Motor neuron (in vitro differentiated cells): ENCODE results near the gene TRMT10B. TPM values are rescaled to one million over a fixed set of nuclear protein-coding genes. Genes with fewer than 3 reads are reported as not detected.
"Not testable (repeated sequence)": the region's sequence is repeated elsewhere in the genome, so short reads cannot be mapped to it uniquely, and the experiment has no call there.

Experiments
- ATAC-seq, 8 experiments: fragments of 200-7000 bp; cut with Tn5 transposase; replicated peaks in 6 of 8; 2 replicates each; pipeline ENCODE4 v1.8.0; 2021; ENCODE audit warnings: mild to moderate bottlenecking in 8 of 8, moderate library complexity in 8 of 8
- H3K27ac ChIP-seq, 2 donors: fragments of 250-450 bp; sonication (Bioruptor Pico); 2 replicates each; pipeline ENCODE4 v1.9.0; 2021; ENCODE audit warnings: antibody characterized with exemption in 2 of 2, mild to moderate bottlenecking in 2 of 2, moderate library complexity in 1 of 2
- H3K4me1 ChIP-seq, 2 donors: fragments of 250-450 bp; sonication (Bioruptor Pico); replicated peaks in 1 of 2; 2 replicates each; pipeline ENCODE4 v1.6.1; 2021; ENCODE audit warnings: antibody characterized with exemption in 2 of 2, mild to moderate bottlenecking in 2 of 2, moderate library complexity in 1 of 2
- H3K4me3 ChIP-seq, 5 donors: fragments of 250-450 bp; sonication (Bioruptor Pico); 2 replicates each; pipeline ENCODE4 v1.9.0; 2021; ENCODE audit warnings: antibody characterized with exemption in 5 of 5, mild to moderate bottlenecking in 5 of 5, moderate library complexity in 4 of 5
- WGBS, 10 experiments: fragments of 450-650 bp; shearing (Covaris generic); methylation state at CpG; one replicate each; pipeline ENCODE4 v1.0.0; 2022; 5-methylcytosine and 5-hydroxymethylcytosine counted together
- in situ Hi-C, 9 experiments: fragments of 400-800 bp; cut with MboI; loops; one replicate each; pipeline ENCODE4 v1.15.0; 2021; ENCODE audit warnings: low sequenced_read_pairs in 9 of 9, low pct_unique_long_range_greater_than_20kb in 2 of 9; ENCODE audit not compliant: unreplicated experiment in 9 of 9
- total RNA-seq, 8 experiments: library from RNA; unstranded; fragments of 300-600 nt; gene quantifications; 2 replicates each; pipeline versions ENCODE4 v1.2.3 to v1.2.4, GENCODE V29; 2022

Gene TRMT10B
- total RNA-seq, 8 experiments from 2014 or later = 8.2 to 14.0 (median 10.8) TPM

GRCh38 chr9:37812773-37813379 lies 59.3 kb downstream of the TRMT10B start:
- no peak for ATAC-seq
- in situ Hi-C loops = no loop called here
- Histone ChIP-seq H3K27ac (no peak overlapping the region), H3K4me3 (no peak overlapping the region), H3K4me1 (no peaks in the 10 kb centered on the region)
- WGBS, 10 experiments = 84 to 100% (median 92%) methylated on average over 1 to 5 of the region's 5 CpGs

GRCh38 chr9:37818849-37819248 lies 65.2 kb downstream of the TRMT10B start:
- WGBS, 10 experiments = 20 to 100% (median 95%) methylated on average over 1 to 2 of the region's 2 CpGs; no CpG with 5 or more reads in 1 of the 10 experiments
- H3K4me1 ChIP-seq = no peaks in the 10 kb centered on the region
- no peak overlapping the region for H3K27ac ChIP-seq
- ATAC-seq = no peak
- in situ Hi-C loops = no loop called here
- H3K4me3 ChIP-seq = no peak overlapping the region

GRCh38 chr9:37820142-37820541 lies 66.5 kb downstream of the TRMT10B start:
- Histone ChIP-seq H3K4me1 (no peaks in the 10 kb centered on the region), H3K27ac (no peak overlapping the region), H3K4me3 (no peak overlapping the region)
- in situ Hi-C loops = no loop called here
- no peak for ATAC-seq
- WGBS, 10 experiments = 81 to 100% (median 100%) methylated on average over 1 to 5 of the region's 5 CpGs; no CpG with 5 or more reads in 1 of the 10 experiments

- H3K4me1 ChIP-seq, H3K4me3 ChIP-seq, in situ Hi-C loops, H3K27ac ChIP-seq, ATAC-seq: not testable (repeated sequence)
- WGBS, 10 experiments = 89 to 100% (median 96%) methylated on average over 1 to 2 of the region's 2 CpGs; no CpG with 5 or more reads in 3 of the 10 experiments
These were observed 71.6 kb downstream of the TRMT10B start for GRCh38 chr9:37825174-37825573.

GRCh38 chr9:37827483-37828165 lies 74.0 kb downstream of the TRMT10B start:
- no peak for ATAC-seq
- WGBS, 10 experiments = 80 to 100% (median 100%) methylated on average over 1 to 4 of the region's 4 CpGs; no CpG with 5 or more reads in 3 of the 10 experiments
- Histone ChIP-seq H3K27ac (no peak overlapping the region), H3K4me1 (no peaks in the 10 kb centered on the region), H3K4me3 (no peak overlapping the region)
- in situ Hi-C loops = no loop called here

Other genes starting within 250 kb of the TRMT10B start
- gene FBXO10, start 177.4 kb upstream of the TRMT10B start, total RNA-seq = 10 to 100 TPM in 6 of 8 experiments, 1 to 10 TPM in 2; 7.6 to 20.6 (median 13.5) TPM
- gene TOMM5, start 161.2 kb upstream of the TRMT10B start, total RNA-seq = 100 to 1,000 TPM; 121 to 314 (median 160) TPM
- 1 to 10 TPM in 2 of 8 experiments, under 1 TPM in 6; 0.09 to 4.1 (median 0.34) TPM for gene FRMPD1, start 102.9 kb upstream of the TRMT10B start, total RNA-seq
- gene EXOSC3, start 31.3 kb downstream of the TRMT10B start, total RNA-seq = 10 to 100 TPM; 24.7 to 57.2 (median 43.2) TPM
- 10 to 100 TPM; 11.7 to 34.7 (median 18.6) TPM for gene DCAF10, start 47.0 kb downstream of the TRMT10B start, total RNA-seq
- gene SLC25A51, start 150.3 kb downstream of the TRMT10B start, total RNA-seq = 10 to 100 TPM; 23.9 to 40.0 (median 29.5) TPM